Muscle layer of duodenum (tissue), 2 donors: Measurements from ENCODE around the gene PPP1CA.

Source experiments
- H3K27ac ChIP-seq: one replicate; pipeline ENCODE4 v1.7.0; 2013; ENCODE audit warnings: mild to moderate bottlenecking, low read length
- H3K27me3 ChIP-seq: one replicate; pipeline ENCODE4 v1.7.0; 2013; ENCODE audit warnings: low read depth, mild to moderate bottlenecking, control low read depth, low read length
- H3K36me3 ChIP-seq, 2 donors: one replicate each; pipeline ENCODE4 v1.7.0; 2013; ENCODE audit warnings: low read length in 2 of 2, control low read depth in 1 of 2, mild to moderate bottlenecking in 1 of 2; ENCODE audit not compliant: insufficient read depth in 2 of 2, control insufficient read depth in 1 of 2
- H3K4me1 ChIP-seq, 2 donors: one replicate each; pipeline ENCODE4 v1.7.0; 2013; ENCODE audit warnings: low read length in 2 of 2, mild to moderate bottlenecking in 2 of 2, control low read depth in 1 of 2, moderate library complexity in 1 of 2; ENCODE audit not compliant: insufficient read depth in 2 of 2, control insufficient read depth in 1 of 2
- H3K4me3 ChIP-seq, 2 donors: one replicate each; pipeline ENCODE4 v1.7.0; 2013; ENCODE audit warnings: low read length in 2 of 2, low read depth in 1 of 2, mild to moderate bottlenecking in 1 of 2
- H3K9me3 ChIP-seq, 2 donors: one replicate each; pipeline ENCODE4 v1.7.0; 2013; ENCODE audit warnings: low read length in 2 of 2, control low read depth in 1 of 2, mild to moderate bottlenecking in 1 of 2; ENCODE audit not compliant: control insufficient read depth in 1 of 2
- donor health status: healthy.

Gene PPP1CA

DNA sequence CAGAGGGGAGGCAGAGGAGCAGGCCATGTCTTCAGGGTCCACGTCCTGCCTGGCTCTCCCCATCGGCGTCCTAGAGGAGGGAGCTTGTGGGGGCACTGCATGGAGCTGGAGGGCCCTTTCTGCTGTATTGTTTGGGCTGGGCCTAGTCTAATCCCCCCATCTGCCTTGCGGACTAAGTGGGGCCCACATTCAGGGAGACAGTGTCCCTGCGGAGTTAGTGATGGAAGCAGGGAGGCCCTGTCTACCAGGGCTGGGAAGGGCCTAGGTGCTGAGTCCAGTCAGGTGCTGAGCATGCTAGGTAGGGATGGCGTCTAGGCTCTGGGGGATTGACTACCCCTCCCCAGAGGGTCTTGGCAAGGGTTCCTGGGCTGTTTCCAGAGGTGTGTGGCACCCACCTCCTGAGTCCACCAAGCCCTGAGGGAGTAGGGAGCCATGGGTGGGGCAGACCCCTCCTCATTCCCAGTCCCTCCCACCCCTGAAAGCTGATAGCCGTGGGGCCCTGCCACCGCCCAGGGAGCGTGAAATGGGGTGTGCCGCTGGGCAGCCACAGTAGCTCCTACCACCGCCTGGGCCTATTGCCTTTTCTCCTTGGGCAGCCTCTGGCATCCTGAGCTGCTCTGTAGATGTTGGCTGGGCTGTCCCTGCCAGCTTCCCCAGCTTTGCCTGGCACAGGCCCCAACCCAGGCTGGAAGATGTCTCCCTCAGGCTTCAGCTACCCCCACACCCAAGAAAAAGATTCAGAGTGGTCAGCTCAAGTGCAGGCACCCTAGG lies 46.5 kb downstream of the PPP1CA start:
- peak overlapping the region in 1 of 2 donors; percentile 80 for H3K4me3 ChIP-seq

DNA sequence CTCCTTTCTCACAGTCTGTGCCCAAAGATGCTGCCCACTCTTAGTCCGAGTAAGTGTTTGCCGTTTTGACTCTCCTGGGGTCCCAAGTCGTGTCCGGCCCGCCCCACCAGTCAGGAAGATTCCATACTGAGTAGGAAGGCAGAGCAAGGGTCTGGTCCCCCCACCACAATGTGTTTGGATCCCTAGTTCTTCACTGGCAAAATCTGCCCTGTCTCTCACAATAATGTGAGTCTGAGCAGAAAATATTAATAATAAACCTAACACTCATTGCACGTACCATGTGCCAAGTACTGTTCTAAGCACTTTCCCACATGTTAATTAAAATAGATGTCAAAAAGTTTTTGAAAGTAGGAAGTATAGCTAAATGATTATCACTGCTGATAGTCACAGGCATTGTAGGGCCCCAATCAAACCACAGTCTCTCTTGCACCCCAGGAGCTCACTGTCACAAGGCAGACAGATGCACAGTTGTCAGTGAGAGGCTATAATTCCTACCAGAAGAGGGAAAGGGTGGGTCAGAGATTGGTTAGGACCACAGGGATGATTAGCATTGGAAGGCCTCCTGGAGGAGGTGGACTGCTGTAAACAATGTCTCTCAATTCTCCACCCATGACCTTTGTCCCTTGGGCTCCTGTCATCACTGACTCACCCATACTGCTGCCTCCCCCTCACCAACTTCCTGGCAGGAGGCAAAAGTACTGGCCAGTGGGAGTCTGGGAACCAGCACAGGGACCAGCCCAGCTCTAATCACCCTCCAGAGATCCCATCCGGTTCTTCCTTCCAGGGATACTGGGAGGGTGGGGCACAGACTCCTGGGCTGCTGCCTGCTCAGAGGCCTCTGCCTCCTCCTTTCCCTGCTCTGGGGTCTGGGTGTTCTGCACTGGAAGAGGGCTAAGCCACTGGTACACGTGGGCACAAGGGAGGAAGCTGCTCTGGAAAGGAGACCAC lies 47.3 kb downstream of the PPP1CA start:
- Histone ChIP-seq H3K27me3 (no peaks in the 10 kb centered on the region), H3K4me1 (peaks cover 32 to 42% of the 10 kb centered on the region in 2 donors), H3K4me3 (peak overlapping the region; percentile 80 to 81), H3K36me3 (peaks cover 3 to 11% of the 10 kb centered on the region in 2 donors), H3K9me3 (no peaks in the 10 kb centered on the region), H3K27ac (peak overlapping the region; percentile 99)

More for the DNA sequence above, 46.5 kb downstream of the PPP1CA start:
- peak overlapping the region; percentile 99 for H3K27ac ChIP-seq
- H3K27me3 ChIP-seq = no peaks in the 10 kb centered on the region
- peaks cover 32 to 42% of the 10 kb centered on the region in 2 donors for H3K4me1 ChIP-seq
- peaks cover 3 to 11% of the 10 kb centered on the region in 2 donors for H3K36me3 ChIP-seq
- H3K9me3 ChIP-seq = no peaks in the 10 kb centered on the region

DNA sequence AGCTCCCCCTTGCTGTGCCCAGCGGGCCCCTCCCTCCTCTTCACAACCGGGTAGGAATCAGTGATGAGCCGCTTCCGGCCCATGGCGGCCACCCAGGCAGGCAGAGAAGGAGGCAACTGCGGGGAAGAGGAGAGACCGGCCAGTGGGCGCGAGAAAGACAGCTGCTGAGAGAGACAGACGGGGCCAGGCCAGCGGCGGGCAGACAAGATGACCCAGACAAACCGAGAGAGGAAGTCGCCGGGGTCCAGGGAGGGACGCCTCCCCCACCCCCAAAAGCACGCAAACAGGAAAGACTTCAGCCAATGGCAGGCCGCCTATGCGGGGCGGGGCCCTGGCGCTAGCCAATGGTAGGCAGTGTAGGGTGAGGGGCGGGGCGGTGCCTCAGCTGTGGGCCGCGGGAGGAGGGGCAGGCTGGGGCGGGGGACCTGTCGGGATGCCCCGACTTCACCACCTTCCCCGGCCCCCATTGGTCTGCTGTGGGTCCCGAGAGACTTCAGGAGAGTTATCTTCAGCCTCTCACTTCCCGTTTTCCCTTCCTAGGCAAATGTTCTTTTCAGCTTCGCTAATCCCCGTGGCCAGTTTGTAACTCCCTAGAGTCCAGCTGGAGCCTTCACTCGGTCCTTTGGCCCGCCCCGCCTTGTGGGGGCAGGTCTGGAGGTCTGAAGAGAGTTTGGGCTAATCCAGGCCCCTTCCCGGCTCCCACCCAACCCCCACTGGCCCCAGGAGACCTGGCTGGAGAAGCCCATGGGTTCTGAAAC lies 48.2 kb downstream of the PPP1CA start, which contains the start of gene POLD4:
Gene POLD4 (minus strand): TSS at position 230 of the 758 bp plus-strand sequence. CDS start 147 bp downstream, at position 83.
- peaks cover 3 to 11% of the 10 kb centered on the region in 2 donors for H3K36me3 ChIP-seq
- no peaks in the 10 kb centered on the region for H3K9me3 ChIP-seq
- peak within 1 kb of the TSS; percentile 80 to 81 for H3K4me3 ChIP-seq
- no peaks in the 10 kb centered on the region for H3K27me3 ChIP-seq
- H3K27ac ChIP-seq = peak within 1 kb of the TSS; percentile 99
- H3K4me1 ChIP-seq = peaks cover 32 to 42% of the 10 kb centered on the region in 2 donors

DNA sequence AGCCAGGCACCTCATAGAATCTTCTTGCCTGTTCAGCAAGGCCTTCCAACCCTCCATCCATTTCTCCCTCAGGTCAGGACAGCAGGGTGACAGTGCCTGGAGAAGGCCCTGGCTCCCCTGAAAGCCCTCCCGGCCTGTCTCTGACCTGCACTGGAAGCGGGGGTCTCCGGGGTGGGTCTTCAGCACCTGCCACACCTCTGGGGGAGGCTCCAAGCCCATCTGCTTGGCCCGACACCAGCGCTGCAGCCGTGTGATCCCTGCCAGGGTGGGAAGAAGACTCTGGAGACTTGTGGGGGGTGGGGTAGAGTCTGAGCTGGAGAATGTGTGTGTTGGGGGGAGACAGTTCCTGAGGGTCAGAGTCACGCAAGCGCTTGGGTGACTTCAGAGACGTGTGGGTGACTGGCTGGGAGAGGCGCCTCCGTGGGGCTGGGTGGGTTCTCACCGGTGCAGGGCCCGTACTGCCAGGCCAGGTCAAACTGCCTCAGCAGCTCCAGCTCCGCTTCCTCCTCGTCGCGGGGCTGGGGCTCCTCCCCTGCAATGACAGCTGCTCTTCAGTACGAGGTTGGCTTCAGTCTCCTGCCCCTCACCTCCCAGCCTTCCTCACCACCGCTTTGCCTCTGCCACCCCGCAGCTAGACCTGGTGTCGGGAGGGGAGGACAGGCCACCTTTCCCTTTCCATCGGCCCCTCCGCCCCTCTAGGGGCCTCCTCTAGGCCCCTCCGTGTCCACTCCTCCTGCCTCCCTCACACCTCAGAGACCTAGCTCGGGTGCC lies 48.9 kb downstream of the PPP1CA start:
- H3K27me3 ChIP-seq = no peaks in the 10 kb centered on the region
- peak overlapping the region; percentile 99 for H3K27ac ChIP-seq
- H3K4me1 ChIP-seq = peaks cover 32 to 36% of the 10 kb centered on the region in 2 donors

DNA sequence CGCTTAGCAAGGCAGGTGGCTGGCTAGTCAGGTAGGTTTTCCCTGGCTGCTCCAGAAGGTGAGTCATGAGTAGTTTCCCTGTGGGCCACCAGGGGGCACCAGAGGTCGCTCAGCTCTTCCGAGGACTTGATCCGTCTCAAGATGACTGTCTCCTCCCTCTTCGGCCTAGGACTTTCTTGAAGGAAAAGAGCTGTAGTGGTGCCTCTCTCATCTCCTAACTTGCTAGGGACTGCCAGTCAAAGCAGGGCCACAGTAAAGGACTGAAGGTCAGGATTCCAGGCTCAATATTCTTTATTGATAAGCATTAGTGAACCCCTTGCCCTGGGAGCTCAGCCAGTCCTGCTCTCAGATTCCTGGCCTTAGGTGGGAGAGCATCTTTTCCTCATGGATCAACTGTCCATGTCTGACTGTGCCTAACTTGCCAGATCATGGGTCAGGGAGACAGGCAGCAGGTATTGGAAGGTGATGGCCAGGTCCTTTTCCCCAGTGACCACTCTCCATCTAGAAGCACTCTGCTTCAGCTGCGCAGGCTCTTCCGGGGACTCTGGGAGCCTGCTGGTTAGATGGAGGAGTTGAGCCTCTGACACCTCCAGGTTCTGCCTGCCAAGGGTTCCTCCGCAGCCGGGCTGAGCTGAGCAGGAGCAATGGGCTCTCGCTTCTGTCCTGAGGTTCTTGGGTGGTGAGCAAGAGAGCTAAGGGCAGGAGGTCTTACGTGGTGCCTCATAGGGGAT lies 50.2 kb downstream of the PPP1CA start:
- H3K27ac ChIP-seq = peak overlapping the region; percentile 81
- H3K36me3 ChIP-seq = peaks cover 3 to 11% of the 10 kb centered on the region in 2 donors
- no peak overlapping the region for H3K4me3 ChIP-seq
- H3K4me1 ChIP-seq = peaks cover 26 to 32% of the 10 kb centered on the region in 2 donors
- no peaks in the 10 kb centered on the region for H3K27me3 ChIP-seq
- H3K9me3 ChIP-seq = no peaks in the 10 kb centered on the region

More for the DNA sequence above, 48.9 kb downstream of the PPP1CA start:
- Histone ChIP-seq H3K4me3 (peak overlapping the region; percentile 80 to 81), H3K36me3 (peaks cover 3 to 11% of the 10 kb centered on the region in 2 donors), H3K9me3 (no peaks in the 10 kb centered on the region)

DNA sequence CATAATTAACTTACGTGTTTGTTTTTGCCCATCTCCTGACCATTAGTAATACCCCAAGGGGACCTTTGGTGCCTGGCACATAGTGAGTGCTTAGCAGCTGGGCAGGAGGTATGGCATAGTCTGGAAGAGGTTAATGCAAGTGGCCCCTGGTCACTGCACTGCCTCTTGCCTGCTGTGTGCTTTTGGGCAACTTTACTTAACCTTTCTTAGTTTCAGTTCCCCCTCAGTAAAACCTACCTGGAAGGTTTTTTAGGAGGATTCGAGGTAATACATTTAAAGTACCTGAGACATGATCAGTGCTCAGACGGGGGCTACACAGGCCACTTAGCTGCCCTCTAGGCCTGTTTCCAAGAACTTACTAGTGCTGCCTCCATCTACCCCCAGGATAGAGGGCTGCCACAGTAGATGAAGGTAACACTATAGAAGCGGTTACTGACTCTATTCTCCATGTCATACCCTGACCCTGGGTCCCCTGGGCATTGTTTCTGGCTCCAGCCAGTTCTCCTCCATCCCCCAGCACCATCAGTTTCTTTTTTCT lies 51.7 kb downstream of the PPP1CA start:
- Histone ChIP-seq H3K4me3 (no peak overlapping the region), H3K36me3 (peaks cover 3 to 11% of the 10 kb centered on the region in 2 donors), H3K27ac (no peak overlapping the region), H3K27me3 (no peaks in the 10 kb centered on the region), H3K4me1 (peaks cover 21 to 22% of the 10 kb centered on the region in 2 donors), H3K9me3 (no peaks in the 10 kb centered on the region)

DNA sequence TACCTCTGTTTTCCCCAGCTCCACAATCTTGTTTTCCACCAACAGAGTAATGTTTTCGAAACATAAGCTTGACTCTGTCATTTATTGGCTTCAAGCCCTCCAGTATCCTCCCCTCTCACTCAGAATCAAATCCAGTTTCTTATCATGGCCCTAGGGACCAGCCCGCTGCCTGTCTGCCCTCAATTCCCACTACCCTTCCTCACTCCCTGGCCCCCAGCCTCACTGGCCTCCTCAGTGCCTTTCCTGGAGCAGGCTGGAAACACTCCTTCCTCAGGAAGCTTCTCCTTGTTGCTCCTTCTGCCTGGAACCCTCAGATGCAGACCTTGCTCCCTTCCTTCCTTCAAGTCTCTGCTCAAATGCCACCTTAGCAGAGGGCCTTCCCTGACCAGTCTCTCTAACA lies 52.2 kb downstream of the PPP1CA start:
- no peak overlapping the region for H3K4me3 ChIP-seq
- H3K36me3 ChIP-seq = peaks cover 3 to 11% of the 10 kb centered on the region in 2 donors
- H3K9me3 ChIP-seq = no peaks in the 10 kb centered on the region
- no peak overlapping the region for H3K27ac ChIP-seq
- peaks cover 16 to 17% of the 10 kb centered on the region in 2 donors for H3K4me1 ChIP-seq
- H3K27me3 ChIP-seq = no peaks in the 10 kb centered on the region

- Histone ChIP-seq H3K9me3 (no peaks in the 10 kb centered on the region), H3K4me1 (peaks cover 11 to 13% of the 10 kb centered on the region in 2 donors), H3K27ac (no peak overlapping the region), H3K27me3 (no peaks in the 10 kb centered on the region), H3K4me3 (no peak overlapping the region), H3K36me3 (peaks cover 3 to 8% of the 10 kb centered on the region in 2 donors)
Observed at GRCh38 chr11:67349036-67349435, 52.6 kb downstream of the PPP1CA start.
